ENCODE measurements around the gene CNIH4. TPM values are rescaled to one million over a fixed set of nuclear protein-coding genes. Genes with fewer than 3 reads are reported as not detected.
"Not testable (repeated sequence)": the region's sequence is repeated elsewhere in the genome, so short reads cannot be mapped to it uniquely, and the experiment has no call there.

Gene CNIH4
- total RNA-seq, 1 experiment from 2014 or later: 48.9 TPM

DNA sequence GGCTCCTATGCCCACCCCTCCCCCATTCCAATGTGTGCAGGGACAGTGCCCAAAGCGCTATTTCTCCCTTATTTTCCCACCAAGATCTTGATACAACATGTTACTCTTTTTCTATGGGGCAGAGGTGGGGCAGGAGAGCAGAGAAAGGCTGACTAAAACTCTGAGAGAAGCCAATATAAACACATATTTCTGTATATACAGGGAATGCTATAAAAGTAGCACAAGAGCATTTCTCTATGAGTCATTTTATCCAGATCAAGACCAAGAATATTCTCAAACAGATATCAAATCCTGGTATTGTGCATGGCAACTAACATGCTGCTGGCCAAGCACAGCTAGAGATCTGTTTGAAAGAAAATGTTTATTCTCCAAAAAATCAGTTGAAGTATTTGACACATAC, 70.7 kb downstream of the CNIH4 start:
- H3K4me3 ChIP-seq (replicated peaks in 1 of 2; ENCODE audit: low read depth in 1 of 2, low read length in 2 of 2): no peak overlapping the region
- peaks cover 0 to 7% of the 10 kb centered on the region in 2 experiments; a peak in 2 of 4 replicates for H3K4me1 ChIP-seq (ENCODE audit: control insufficient read depth in 1 of 2, insufficient read depth in 2 of 2, low read length in 2 of 2)
- no peaks in the 10 kb centered on the region for H3K9me2 ChIP-seq (ENCODE audit: insufficient read depth)
- DNase-seq (ENCODE audit: low read depth, low spot score) (no peak), ATAC-seq (no peak)
- POLR2A ChIA-PET: interaction anchor here (1.3 kb wide), 1 partner anchor 45 kb away, joined by 3 read pairs; no protein-coding TSS in a partner anchor
- no peaks in the 10 kb centered on the region for H3K9me3 ChIP-seq (ENCODE audit: control insufficient read depth in 1 of 2, insufficient read depth in 1 of 2, low read depth in 1 of 2, low read length in 2 of 2)
- no TSS peak for BruUV-seq (replicated peaks)
- no peaks in the 10 kb centered on the region for H3K27me3 ChIP-seq (ENCODE audit: insufficient read depth, low read length)
- no peak overlapping the region for H3K9ac ChIP-seq (ENCODE audit: low read length)
- H4K20me1 ChIP-seq (ENCODE audit: insufficient read depth): no peaks in the 10 kb centered on the region
- RAD21 ChIA-PET (ENCODE audit: low non-redundant PET in 1 of 2, low total read pairs in 2 of 2, uncharacterized antibody in 2 of 2, unreplicated experiment in 2 of 2): no interaction called here
- no peak overlapping the region for H3K4me2 ChIP-seq (ENCODE audit: low read length)
- CTCF ChIA-PET: no interaction called here
- intact Hi-C loops (cut with micrococcal nuclease): no loop called here
- peaks cover 40 to 45% of the 10 kb centered on the region in 2 experiments for H3K36me3 ChIP-seq (ENCODE audit: control insufficient read depth in 1 of 2, insufficient read depth in 2 of 2, low read length in 2 of 2)
- no peak overlapping the region for H2AFZ ChIP-seq (ENCODE audit: low read depth, low read length, poor library complexity, severe bottlenecking)
- TF ChIP-seq MAX (IDR thresholded peaks at IDR 0.05) (no peak), TCF7L2 (IDR thresholded peaks at IDR 0.05; ENCODE audit: borderline replicate concordance, extremely low read depth, insufficient read depth, insufficient read length) (no peak), SP1 (IDR thresholded peaks at IDR 0.05; ENCODE audit: low read depth) (no peak), ZNF274 (IDR thresholded peaks at IDR 0.05; ENCODE audit: low read depth, low read length) (no peak), SRF (IDR thresholded peaks at IDR 0.05; ENCODE audit: low read depth) (no peak)
- peaks cover 76% of the 10 kb centered on the region for H3K79me2 ChIP-seq (ENCODE audit: insufficient read depth, low read length)
- no peak overlapping the region for H3K27ac ChIP-seq (ENCODE audit: low read depth, low read length)

GRCh38 chr1:224428713-224429112, 72.0 kb downstream of the CNIH4 start:
- H3K9me3 ChIP-seq (ENCODE audit: control insufficient read depth in 1 of 2, insufficient read depth in 1 of 2, low read depth in 1 of 2, low read length in 2 of 2); H3K27me3 ChIP-seq (ENCODE audit: insufficient read depth, low read length); intact Hi-C loops (cut with micrococcal nuclease); H3K27ac ChIP-seq (ENCODE audit: low read depth, low read length); H3K9me2 ChIP-seq (ENCODE audit: insufficient read depth); H2AFZ ChIP-seq (ENCODE audit: low read depth, low read length, poor library complexity, severe bottlenecking); H3K4me3 ChIP-seq (replicated peaks in 1 of 2; ENCODE audit: low read depth in 1 of 2, low read length in 2 of 2); POLR2A ChIA-PET; BruUV-seq (replicated peaks); H3K4me2 ChIP-seq (ENCODE audit: low read length); RAD21 ChIA-PET (ENCODE audit: low non-redundant PET in 1 of 2, low total read pairs in 2 of 2, uncharacterized antibody in 2 of 2, unreplicated experiment in 2 of 2); H4K20me1 ChIP-seq (ENCODE audit: insufficient read depth); DNase-seq (ENCODE audit: low read depth, low spot score); ATAC-seq; H3K9ac ChIP-seq (ENCODE audit: low read length): not testable (repeated sequence)
- H3K4me1 ChIP-seq (ENCODE audit: control insufficient read depth in 1 of 2, insufficient read depth in 2 of 2, low read length in 2 of 2): peaks cover 6 to 18% of the 10 kb centered on the region in 2 experiments; a peak in 3 of 4 replicates
- peaks cover 27 to 32% of the 10 kb centered on the region in 2 experiments for H3K36me3 ChIP-seq (ENCODE audit: control insufficient read depth in 1 of 2, insufficient read depth in 2 of 2, low read length in 2 of 2)
- CTCF ChIA-PET: interaction anchor here (0.7 kb wide), 1 partner anchor 1008 kb away, joined by 4 read pairs; no protein-coding TSS in a partner anchor
- peaks cover 83% of the 10 kb centered on the region for H3K79me2 ChIP-seq (ENCODE audit: insufficient read depth, low read length)

Small RNA genes lying within 50 kb of the gene (microRNA-seq; reads per million reads assigned to microRNA genes)
- not detected for gene MIR4742 (ENCODE audit: borderline number of aligned reads)

Other genes with a start within 250 kb of the CNIH4 start
- 37.0 TPM for gene FBXO28, start 242.8 kb upstream of the CNIH4 start, total RNA-seq (2021; ENCODE audit: unreplicated experiment)
- 23.1 TPM for gene DEGS1, start 173.6 kb upstream of the CNIH4 start, total RNA-seq (2021; ENCODE audit: unreplicated experiment)
- 21.9 TPM for gene NVL, start 26.7 kb upstream of the CNIH4 start, total RNA-seq (2021; ENCODE audit: unreplicated experiment)
- 57.2 TPM for gene WDR26, start 77.9 kb downstream of the CNIH4 start, total RNA-seq (2021; ENCODE audit: unreplicated experiment)

All from HCT116 (cell line).